ENCODE measurements around the gene NR1D2. TPM values are rescaled to one million over a fixed set of nuclear protein-coding genes. Genes with fewer than 3 reads are reported as not detected.
A peak's percentile ranks its signal among the peaks of the same experiment; 100 is the strongest.

NR1D2 gene
- total RNA-seq, 1 experiment from 2014 or later, result 18.4 TPM

- CTCF ChIA-PET, result interaction anchor here (1.0 kb wide), 1 partner anchor 671 kb away, joined by 3 read pairs; no protein-coding TSS in a partner anchor
- no peak for ATAC-seq
These were observed 67.6 kb downstream of the NR1D2 start for GRCh38 chr3:24012589-24013269.

GRCh38 chr3:24017305-24017704 lies 72.2 kb downstream of the NR1D2 start:
- ATAC-seq, result no peak
- no peak for DNase-seq (ENCODE audit: low spot score)
- Mint-ChIP-seq H3K27ac (no peak overlapping the region), H3K27me3 (ENCODE audit: low read depth) (no peaks in the 10 kb centered on the region), H3K4me3 (no peak overlapping the region), H3K9me3 (no peaks in the 10 kb centered on the region), H3K36me3 (no peaks in the 10 kb centered on the region), H3K4me1 (no peaks in the 10 kb centered on the region)
- POLR2A ChIA-PET, result no interaction called here
- TF ChIP-seq CTCF (IDR thresholded peaks at IDR 0.05), result no peak
- CTCF ChIA-PET, result interaction anchor here (1.2 kb wide), 1 partner anchor 663 kb away, joined by 4 read pairs; no protein-coding TSS in a partner anchor

More at GRCh38 chr3:24012589-24013269, 67.6 kb downstream of the NR1D2 start:
- H3K36me3 Mint-ChIP-seq, result no peaks in the 10 kb centered on the region
- H3K4me3 Mint-ChIP-seq, result no peak overlapping the region
- no peaks in the 10 kb centered on the region for H3K27me3 Mint-ChIP-seq (ENCODE audit: low read depth)
- no peak overlapping the region for H3K27ac Mint-ChIP-seq
- no peaks in the 10 kb centered on the region for H3K9me3 Mint-ChIP-seq
- POLR2A ChIA-PET, result no interaction called here
- no peak for DNase-seq (ENCODE audit: low spot score)
- TF ChIP-seq SOX15 (CRISPR knock-in tag; IDR thresholded peaks at IDR 0.05) (no peak), IRF1 (CRISPR knock-in tag; IDR thresholded peaks at IDR 0.05) (no peak)
- H3K4me1 Mint-ChIP-seq, result no peaks in the 10 kb centered on the region

- Mint-ChIP-seq H3K9me3 (no peaks in the 10 kb centered on the region), H3K27me3 (ENCODE audit: low read depth) (no peaks in the 10 kb centered on the region), H3K4me1 (no peaks in the 10 kb centered on the region), H3K27ac (no peak overlapping the region), H3K4me3 (no peak overlapping the region), H3K36me3 (no peaks in the 10 kb centered on the region)
- TF ChIP-seq ZBTB43 (CRISPR knock-in tag; IDR thresholded peaks at IDR 0.05) (no peak), FOXP1 (CRISPR knock-in tag; IDR thresholded peaks at IDR 0.05; ENCODE audit: borderline replicate concordance) (no peak), NR1H2 (CRISPR knock-in tag; IDR thresholded peaks at IDR 0.05) (no peak)
- no peak for DNase-seq (ENCODE audit: low spot score)
- CTCF ChIA-PET, result interaction anchor here (0.8 to 1.2 kb wide), 2 partner anchors 13 to 20 kb away, joined by 3 read pairs; no protein-coding TSS in a partner anchor
- POLR2A ChIA-PET, result no interaction called here
- ATAC-seq, result peak; percentile 57
These were observed 73.9 kb downstream of the NR1D2 start for GRCh38 chr3:24018784-24019570.

GRCh38 chr3:24019585-24019984 lies 74.5 kb downstream of the NR1D2 start:
- H3K27ac Mint-ChIP-seq, result no peak overlapping the region
- no peaks in the 10 kb centered on the region for H3K36me3 Mint-ChIP-seq
- TF ChIP-seq JUN (CRISPR knock-in tag; IDR thresholded peaks at IDR 0.05) (no peak), GTF2I (CRISPR knock-in tag; conservative IDR thresholded peaks at IDR 0.05) (no peak), NFYB (CRISPR knock-in tag; conservative IDR thresholded peaks at IDR 0.05; ENCODE audit: low read depth) (no peak), ZNF317 (CRISPR knock-in tag; IDR thresholded peaks at IDR 0.05; ENCODE audit: borderline replicate concordance, low read depth) (no peak), ETV6 (CRISPR knock-in tag; IDR thresholded peaks at IDR 0.05) (no peak), GABPB1 (CRISPR knock-in tag; IDR thresholded peaks at IDR 0.05) (no peak)
- no peaks in the 10 kb centered on the region for H3K27me3 Mint-ChIP-seq (ENCODE audit: low read depth)
- DNase-seq (ENCODE audit: low spot score) (no peak), ATAC-seq (no peak; the same call in 1 of the 2 replicates)
- ChIA-PET CTCF (interaction anchor here (0.8 to 1.2 kb wide), 2 partner anchors 14 to 20 kb away, joined by 3 read pairs; no protein-coding TSS in a partner anchor), POLR2A (no interaction called here)
- H3K4me3 Mint-ChIP-seq, result no peak overlapping the region
- no peaks in the 10 kb centered on the region for H3K9me3 Mint-ChIP-seq
- H3K4me1 Mint-ChIP-seq, result no peaks in the 10 kb centered on the region

Measured in WTC11 (cell line).